GM06990 (cell line): ENCODE results near the gene CES4A.

Experiments used
- DNase-seq: peaks from one replicate; pipeline ENCODE4 v3.0.0-alpha.2; 2011; ENCODE audit not compliant: insufficient read length; ENCODE audit errors: extremely low read depth
- H3K27me3 ChIP-seq: replicated peaks from 2 replicates; pipeline ENCODE4 v1.6.0; 2011; ENCODE audit warnings: low read length; ENCODE audit not compliant: control insufficient read depth, insufficient read depth
- H3K36me3 ChIP-seq: 2 replicates; pipeline ENCODE4 v1.5.1; 2011; ENCODE audit warnings: low read length; ENCODE audit not compliant: control insufficient read depth, insufficient read depth
- H3K4me3 ChIP-seq: replicated peaks from 2 replicates; pipeline ENCODE4 v1.5.1; 2011; ENCODE audit warnings: low read depth, mild to moderate bottlenecking, control low read depth, low read length
- CTCF ChIP-seq: IDR thresholded peaks from 2 replicates; pipeline ENCODE4 v1.5.1; 2011; ENCODE audit warnings: low read length, control low read depth, mild to moderate bottlenecking, inconsistent platforms; ENCODE audit not compliant: insufficient read depth, poor library complexity, severe bottlenecking

CES4A gene

GRCh38 chr16:67014634-67015312, 26.4 kb downstream of the CES4A start:
- DNase-seq = no peak
- no peaks in the 10 kb centered on the region for H3K27me3 ChIP-seq
- H3K36me3 ChIP-seq = no peaks in the 10 kb centered on the region
- H3K4me3 ChIP-seq = no peak overlapping the region; the same call in 1 of the 2 replicates
- no peak for TF ChIP-seq CTCF

GRCh38 chr16:67015313-67015731, 26.9 kb downstream of the CES4A start:
- H3K27me3 ChIP-seq = no peaks in the 10 kb centered on the region
- H3K4me3 ChIP-seq = no peak overlapping the region
- no peak for TF ChIP-seq CTCF
- no peaks in the 10 kb centered on the region for H3K36me3 ChIP-seq
- no peak for DNase-seq

GRCh38 chr16:67016143-67016542, 27.8 kb downstream of the CES4A start:
- no peaks in the 10 kb centered on the region for H3K36me3 ChIP-seq
- H3K27me3 ChIP-seq = no peaks in the 10 kb centered on the region
- TF ChIP-seq CTCF = no peak
- no peak for DNase-seq
- no peak overlapping the region for H3K4me3 ChIP-seq

GRCh38 chr16:67016681-67017420, 28.5 kb downstream of the CES4A start:
- no peaks in the 10 kb centered on the region for H3K36me3 ChIP-seq

GRCh38 chr16:67017421-67017750, 29.0 kb downstream of the CES4A start:
- H3K36me3 ChIP-seq = no peaks in the 10 kb centered on the region
- TF ChIP-seq CTCF = no peak
- no peak overlapping the region for H3K4me3 ChIP-seq
- H3K27me3 ChIP-seq = no peaks in the 10 kb centered on the region
- DNase-seq = no peak

More at GRCh38 chr16:67016681-67017420, 28.5 kb downstream of the CES4A start:
- no peak for TF ChIP-seq CTCF
- DNase-seq = no peak
- no peaks in the 10 kb centered on the region for H3K27me3 ChIP-seq
- no peak overlapping the region for H3K4me3 ChIP-seq
